PC-3 (cell line): Measurements from ENCODE around the gene KLB. TPM values are rescaled to one million over a fixed set of nuclear protein-coding genes. Genes with fewer than 3 reads are reported as not detected.
A peak's percentile ranks its signal among the peaks of the same experiment; 100 is the strongest.
"Not testable (repeated sequence)": the region's sequence is repeated elsewhere in the genome, so short reads cannot be mapped to it uniquely, and the experiment has no call there.

ENCODE experiments used
- ATAC-seq: fragments of 200-7000 bp; cut with Tn5 transposase; 2 replicates; pipeline ENCODE4 v1.9.1; 2020; ENCODE audit warnings: mild to moderate bottlenecking, moderate library complexity
- Bru-seq: library from RNA; stranded (reverse); fragments of 400-500 nt; gene quantifications from one replicate; lab custom pipeline; 2021; lab: Mats Ljungman, UMichigan
- BruChase-seq, 2 experiments: library from RNA; stranded (reverse); fragments of 400-500 nt; gene quantifications; one replicate each; lab custom pipeline; 2021; lab: Mats Ljungman, UMichigan
- BruUV-seq: library from RNA; stranded (reverse); fragments of 400-500 nt; replicated peaks from 2 replicates; lab custom pipeline; 2021; lab: Mats Ljungman, UMichigan
- CTCF ChIA-PET: fragments of 300-600 bp; sonication (Branson Sonifier 250); formaldehyde crosslinking; loops from one replicate; lab custom pipeline; 2022; ENCODE audit warnings: antibody characterized with exemption; lab: Charles Lee
- POLR2A ChIA-PET: fragments of 300-600 bp; sonication (Branson Sonifier 250); formaldehyde crosslinking; loops from one replicate; lab custom pipeline; 2022; ENCODE audit warnings: antibody characterized with exemption; ENCODE audit not compliant: unreplicated experiment; lab: Charles Lee
- DNase-seq: peaks from one replicate; pipeline ENCODE4 v3.0.0-alpha.2; 2015
- H2AFZ ChIP-seq: fragments of 300-600 bp; sonication (generic); 2 replicates; pipeline ENCODE4 v1.6.0; 2016; ENCODE audit warnings: antibody characterized with exemption, low read length
- H3F3A ChIP-seq: fragments of 300-600 bp; sonication (generic); one replicate; pipeline ENCODE4 v1.6.0; 2017; ENCODE audit warnings: antibody characterized with exemption, low read length, control low read depth, mild to moderate bottlenecking; ENCODE audit not compliant: unreplicated experiment
- H3K27ac ChIP-seq: fragments of 300-600 bp; sonication (generic); 2 replicates; pipeline ENCODE4 v1.5.1; 2016; ENCODE audit warnings: mild to moderate bottlenecking, low read length
- H3K27me3 ChIP-seq: fragments of 300-600 bp; sonication (generic); 2 replicates; pipeline ENCODE4 v1.6.1; 2016; ENCODE audit warnings: low read length, mixed read lengths
- H3K36me3 ChIP-seq: fragments of 300-600 bp; sonication (generic); 2 replicates; pipeline ENCODE4 v1.6.1; 2016; ENCODE audit warnings: low read depth, mixed run types, low read length, mixed read lengths
- H3K4me1 ChIP-seq: fragments of 300-600 bp; sonication (generic); 2 replicates; pipeline ENCODE4 v1.5.1; 2016; ENCODE audit warnings: low read length; ENCODE audit not compliant: insufficient read depth
- H3K4me2 ChIP-seq: fragments of 300-600 bp; sonication (generic); 2 replicates; pipeline ENCODE4 v1.6.0; 2016; ENCODE audit warnings: low read length
- H3K4me3 ChIP-seq: fragments of 300-600 bp; sonication (generic); 2 replicates; pipeline ENCODE4 v1.5.1; 2016; ENCODE audit warnings: mild to moderate bottlenecking, low read length, mixed read lengths
- H3K79me2 ChIP-seq: fragments of 300-600 bp; sonication (generic); 2 replicates; pipeline ENCODE4 v1.6.1; 2017; ENCODE audit warnings: low read length, mixed read lengths
- H3K9ac ChIP-seq: fragments of 300-600 bp; sonication (generic); 2 replicates; pipeline ENCODE4 v1.6.0; 2016; ENCODE audit warnings: mild to moderate bottlenecking, low read length
- H3K9me2 ChIP-seq: fragments of 300-600 bp; sonication (generic); replicated peaks from 2 replicates; pipeline ENCODE4 v1.6.1; 2016; ENCODE audit warnings: mixed run types, low read length, mixed read lengths
- H3K9me3 ChIP-seq: fragments of 300-600 bp; sonication (generic); 2 replicates; pipeline ENCODE4 v1.6.1; 2016; ENCODE audit warnings: low read length, mixed read lengths
- H4K20me1 ChIP-seq: fragments of 300-600 bp; sonication (generic); 2 replicates; pipeline ENCODE4 v1.6.1; 2016; ENCODE audit warnings: low read length, mixed read lengths
- EZH2 ChIP-seq: fragments of 300-600 bp; sonication (generic); IDR thresholded peaks from one replicate; pipeline ENCODE4 v1.6.1; 2017; ENCODE audit warnings: antibody characterized with exemption, mild to moderate bottlenecking, low read length; ENCODE audit not compliant: unreplicated experiment
- EZH2phosphoT487 ChIP-seq: fragments of 300-600 bp; sonication (generic); IDR thresholded peaks from 2 replicates; pipeline ENCODE4 v1.6.1; 2018; ENCODE audit warnings: mild to moderate bottlenecking, antibody characterized with exemption, low read length, borderline replicate concordance
- intact Hi-C: fragments of 100-400 bp; cut with micrococcal nuclease; formaldehyde crosslinking; loops from 2 replicates; pipeline ENCODE4 v1.9.0; 2023
- long read RNA-seq: library from polyadenylated mRNA; unstranded; transcript quantifications from one replicate; pipeline ENCODE4 v2.0.0, GENCODE V29; 2021; ENCODE audit not compliant: unreplicated experiment
- total RNA-seq: library from RNA; depleted of rRNA; stranded (reverse); fragments of >200 nt; gene quantifications from 2 replicates; pipeline ENCODE4 v1.2.3, GENCODE V29; 2014; rRNA removed
- TF ChIP-seq, protein P1 (sequence below): fragments of 300-600 bp; sonication (generic); conservative IDR thresholded peaks from 2 replicates; pipeline ENCODE4 v1.5.1; 2017; ENCODE audit warnings: antibody characterized with exemption, low read depth, mild to moderate bottlenecking, low read length

KLB gene
- total RNA-seq (not detected in 2 replicates), Bru-seq, nascent RNA (percentile 2 among the genes with signal in this experiment), BruChase-seq, experiment 1, labeled RNA remaining after a 6-hour chase (percentile 2 among the genes with signal in this experiment), BruChase-seq, experiment 2, labeled RNA remaining after a 2-hour chase (not detected)
- long read RNA-seq, partial matches to known transcripts = 0 of 2 reads
- long read RNA-seq, other reads (novel, unspliced or antisense) = 2 of 2 reads

DNA sequence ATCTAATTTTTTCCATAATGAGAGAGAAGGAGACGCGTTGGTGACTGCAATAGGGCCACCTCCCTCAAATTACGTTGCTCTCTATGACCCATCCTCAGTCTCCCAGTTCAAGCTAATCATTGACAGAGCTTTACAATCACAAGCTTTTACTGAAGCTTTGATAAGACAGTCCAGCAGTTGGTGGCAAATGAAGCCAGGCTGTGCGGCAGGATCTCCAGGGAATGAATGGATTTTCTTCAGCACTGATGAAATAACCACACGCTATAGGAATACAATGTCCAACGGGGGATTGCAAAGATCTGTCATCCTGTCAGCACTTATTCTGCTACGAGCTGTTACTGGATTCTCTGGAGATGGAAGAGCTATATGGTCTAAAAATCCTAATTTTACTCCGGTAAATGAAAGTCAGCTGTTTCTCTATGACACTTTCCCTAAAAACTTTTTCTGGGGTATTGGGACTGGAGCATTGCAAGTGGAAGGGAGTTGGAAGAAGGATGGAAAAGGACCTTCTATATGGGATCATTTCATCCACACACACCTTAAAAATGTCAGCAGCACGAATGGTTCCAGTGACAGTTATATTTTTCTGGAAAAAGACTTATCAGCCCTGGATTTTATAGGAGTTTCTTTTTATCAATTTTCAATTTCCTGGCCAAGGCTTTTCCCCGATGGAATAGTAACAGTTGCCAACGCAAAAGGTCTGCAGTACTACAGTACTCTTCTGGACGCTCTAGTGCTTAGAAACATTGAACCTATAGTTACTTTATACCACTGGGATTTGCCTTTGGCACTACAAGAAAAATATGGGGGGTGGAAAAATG is at the start of gene KLB:
KLB (plus strand) TSS at position 168 of the 821 bp plus-strand sequence; CDS start at position 188, 20 bp downstream.
- TF ChIP-seq, protein P1, sequence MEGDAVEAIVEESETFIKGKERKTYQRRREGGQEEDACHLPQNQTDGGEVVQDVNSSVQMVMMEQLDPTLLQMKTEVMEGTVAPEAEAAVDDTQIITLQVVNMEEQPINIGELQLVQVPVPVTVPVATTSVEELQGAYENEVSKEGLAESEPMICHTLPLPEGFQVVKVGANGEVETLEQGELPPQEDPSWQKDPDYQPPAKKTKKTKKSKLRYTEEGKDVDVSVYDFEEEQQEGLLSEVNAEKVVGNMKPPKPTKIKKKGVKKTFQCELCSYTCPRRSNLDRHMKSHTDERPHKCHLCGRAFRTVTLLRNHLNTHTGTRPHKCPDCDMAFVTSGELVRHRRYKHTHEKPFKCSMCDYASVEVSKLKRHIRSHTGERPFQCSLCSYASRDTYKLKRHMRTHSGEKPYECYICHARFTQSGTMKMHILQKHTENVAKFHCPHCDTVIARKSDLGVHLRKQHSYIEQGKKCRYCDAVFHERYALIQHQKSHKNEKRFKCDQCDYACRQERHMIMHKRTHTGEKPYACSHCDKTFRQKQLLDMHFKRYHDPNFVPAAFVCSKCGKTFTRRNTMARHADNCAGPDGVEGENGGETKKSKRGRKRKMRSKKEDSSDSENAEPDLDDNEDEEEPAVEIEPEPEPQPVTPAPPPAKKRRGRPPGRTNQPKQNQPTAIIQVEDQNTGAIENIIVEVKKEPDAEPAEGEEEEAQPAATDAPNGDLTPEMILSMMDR = no peak
- TF ChIP-seq EZH2phosphoT487 (no peak), EZH2 (no peak)
- DNase-seq (no peak), ATAC-seq (no peak)
- Histone ChIP-seq H3F3A (no peaks in the 10 kb centered on the region), H3K9me2 (no peaks in the 10 kb centered on the region), H3K4me1 (no peaks in the 10 kb centered on the region), H3K27me3 (no peaks in the 10 kb centered on the region), H3K9me3 (no peaks in the 10 kb centered on the region), H2AFZ (no peak within 1 kb of the TSS), H4K20me1 (no peaks in the 10 kb centered on the region), H3K4me2 (no peak within 1 kb of the TSS), H3K27ac (no peak within 1 kb of the TSS), H3K36me3 (no peaks in the 10 kb centered on the region), H3K79me2 (no peaks in the 10 kb centered on the region), H3K4me3 (no peak within 1 kb of the TSS), H3K9ac (no peak within 1 kb of the TSS)
- BruUV-seq = no TSS peak
- POLR2A ChIA-PET = no interaction called here
- intact Hi-C loops = no loop called here
- CTCF ChIA-PET = no interaction called here

DNA sequence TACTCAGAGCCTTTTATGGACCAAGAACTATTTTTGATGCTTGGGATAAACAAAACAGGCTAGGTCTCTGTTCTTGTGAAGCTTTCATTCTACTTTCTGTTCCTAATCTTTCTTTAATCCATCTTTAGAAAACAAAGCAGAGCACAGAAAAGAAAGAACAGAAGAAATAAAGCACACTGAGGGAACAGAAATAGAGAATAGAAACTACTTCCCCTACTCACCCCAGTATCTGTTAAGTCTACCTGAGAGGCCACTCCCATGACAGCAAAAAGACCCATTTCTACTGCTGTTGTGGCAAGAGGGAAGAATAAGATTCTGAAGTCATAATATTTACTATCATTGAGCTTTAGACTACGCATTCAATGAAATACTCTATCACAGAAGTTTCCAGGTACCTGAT is 49.7 kb upstream of the KLB start:
- no peak for TF ChIP-seq EZH2phosphoT487
- Histone ChIP-seq H4K20me1 (no peaks in the 10 kb centered on the region), H3K4me2 (no peak overlapping the region), H3K36me3 (no peaks in the 10 kb centered on the region), H3K79me2 (peaks cover 83% of the 10 kb centered on the region), H3K4me1 (no peaks in the 10 kb centered on the region), H3F3A (no peaks in the 10 kb centered on the region), H3K9me3 (no peaks in the 10 kb centered on the region), H3K9ac (no peak overlapping the region), H3K27me3 (no peaks in the 10 kb centered on the region), H3K27ac (no peak overlapping the region), H3K4me3 (no peak overlapping the region), H2AFZ (no peak overlapping the region), H3K9me2 (no peaks in the 10 kb centered on the region)
- ChIA-PET POLR2A (no interaction called here), CTCF (no interaction called here)
- DNase-seq = no peak
- BruUV-seq = no TSS peak
- ATAC-seq = no peak
- intact Hi-C loops = no loop called here

DNA sequence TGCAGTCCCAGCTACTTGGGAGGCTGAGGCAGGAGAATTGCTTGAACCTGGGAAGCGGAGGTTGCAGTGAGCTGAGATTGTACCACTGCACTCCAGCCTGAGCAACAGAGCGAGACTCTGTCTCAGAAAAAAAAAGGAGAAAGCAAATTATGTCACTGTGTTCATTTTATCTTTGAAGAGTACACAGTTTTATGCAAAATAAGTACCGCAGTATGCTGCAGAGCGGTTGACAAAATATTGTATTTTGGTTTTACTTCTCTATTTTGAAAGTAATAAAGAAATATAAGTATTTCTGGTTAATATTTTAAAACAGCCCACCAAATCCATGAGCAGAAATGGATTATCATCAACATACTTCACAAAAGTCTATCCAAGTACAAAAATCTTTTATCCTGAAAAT is 46.1 kb upstream of the KLB start:
- intact Hi-C loops, H3K4me3 ChIP-seq, BruUV-seq, H3K9me3 ChIP-seq, DNase-seq, H3K27ac ChIP-seq, POLR2A ChIA-PET, H3K4me2 ChIP-seq, H3F3A ChIP-seq, H4K20me1 ChIP-seq, H3K36me3 ChIP-seq, H3K4me1 ChIP-seq, H2AFZ ChIP-seq, H3K9me2 ChIP-seq, ATAC-seq, CTCF ChIA-PET, H3K9ac ChIP-seq, H3K27me3 ChIP-seq: not testable (repeated sequence)
- H3K79me2 ChIP-seq = peaks cover 86% of the 10 kb centered on the region
